OCI-LY1 (cell line): ENCODE measurements around the gene DNAH17.

ENCODE experiments used
- H2AFZ ChIP-seq: fragments of 200-600 bp; sonication (generic), shearing (Covaris generic); 2 replicates; pipeline ENCODE4 v1.6.0; 2014; ENCODE audit warnings: antibody characterized with exemption, mild to moderate bottlenecking, low read length
- H3F3A ChIP-seq: fragments of 200-600 bp; sonication (generic), shearing (Covaris generic); 2 replicates; pipeline ENCODE4 v1.6.0; 2014; ENCODE audit warnings: mild to moderate bottlenecking, antibody characterized with exemption, low read length, moderate library complexity; ENCODE audit not compliant: insufficient read depth
- H3K27ac ChIP-seq: fragments of 200-600 bp; sonication (generic); 2 replicates; pipeline ENCODE4 v1.5.1; 2014; ENCODE audit warnings: low read length, mixed run types, mild to moderate bottlenecking, low read depth; ENCODE audit not compliant: poor library complexity, severe bottlenecking
- H3K27me3 ChIP-seq: fragments of 200-600 bp; sonication (generic); 2 replicates; pipeline ENCODE4 v1.6.0; 2014; ENCODE audit warnings: antibody characterized with exemption, mild to moderate bottlenecking, low read length, moderate library complexity; ENCODE audit not compliant: insufficient read depth
- H3K36me3 ChIP-seq: fragments of 200-600 bp; sonication (generic); 2 replicates; pipeline ENCODE4 v1.6.1; 2014; ENCODE audit warnings: mild to moderate bottlenecking, antibody characterized with exemption, low read length, moderate library complexity, mixed read lengths; ENCODE audit not compliant: insufficient read depth
- H3K4me1 ChIP-seq: fragments of 200-600 bp; sonication (generic); 2 replicates; pipeline ENCODE4 v1.5.1; 2014; ENCODE audit warnings: mild to moderate bottlenecking, low read length, moderate library complexity; ENCODE audit not compliant: insufficient read depth, severe bottlenecking
- H3K4me2 ChIP-seq: fragments of 200-600 bp; sonication (generic), shearing (Covaris generic); 2 replicates; pipeline ENCODE4 v1.6.1; 2014; ENCODE audit warnings: low read length
- H3K4me3 ChIP-seq: fragments of 200-600 bp; sonication (generic); 2 replicates; pipeline ENCODE4 v1.5.1; 2014; ENCODE audit warnings: low read length, low read depth, mild to moderate bottlenecking, mixed read lengths; ENCODE audit not compliant: poor library complexity, severe bottlenecking
- H3K79me2 ChIP-seq: fragments of 200-600 bp; shearing (Covaris generic); 2 replicates; pipeline ENCODE4 v1.6.1; 2016; ENCODE audit warnings: mixed run types, low read length, mixed read lengths; ENCODE audit not compliant: insufficient read depth
- H3K9ac ChIP-seq: fragments of 200-600 bp; sonication (generic), shearing (Covaris generic); 2 replicates; pipeline ENCODE4 v1.6.1; 2014; ENCODE audit warnings: mild to moderate bottlenecking, low read length, mixed read lengths
- H3K9me2 ChIP-seq: fragments of 200-600 bp; sonication (generic), shearing (Covaris generic); 2 replicates; pipeline ENCODE4 v1.6.1; 2014; ENCODE audit warnings: low read depth, mild to moderate bottlenecking, low read length, mixed read lengths
- H3K9me3 ChIP-seq: fragments of 200-600 bp; shearing (Covaris generic); 2 replicates; pipeline ENCODE4 v1.6.1; 2014; ENCODE audit warnings: low read length, mixed read lengths
- H4K20me1 ChIP-seq: fragments of 200-600 bp; sonication (generic), shearing (Covaris generic); 2 replicates; pipeline ENCODE4 v1.6.0; 2016; ENCODE audit warnings: mild to moderate bottlenecking, low read length; ENCODE audit not compliant: insufficient read depth
- EZH2 ChIP-seq: fragments of 200-600 bp; sonication (generic), shearing (Covaris generic); IDR thresholded peaks from 2 replicates; pipeline ENCODE4 v1.8.0; 2017; ENCODE audit warnings: borderline replicate concordance, mixed run types, mild to moderate bottlenecking, antibody characterized with exemption, low read length, moderate library complexity, mixed read lengths
- TF ChIP-seq, protein P1 (sequence below): fragments of 200-600 bp; sonication (generic), shearing (Covaris generic); IDR thresholded peaks from 2 replicates; pipeline ENCODE4 v1.5.1; 2017; ENCODE audit warnings: mild to moderate bottlenecking, antibody characterized with exemption, low read length, moderate library complexity, mixed read lengths

Gene DNAH17

DNA sequence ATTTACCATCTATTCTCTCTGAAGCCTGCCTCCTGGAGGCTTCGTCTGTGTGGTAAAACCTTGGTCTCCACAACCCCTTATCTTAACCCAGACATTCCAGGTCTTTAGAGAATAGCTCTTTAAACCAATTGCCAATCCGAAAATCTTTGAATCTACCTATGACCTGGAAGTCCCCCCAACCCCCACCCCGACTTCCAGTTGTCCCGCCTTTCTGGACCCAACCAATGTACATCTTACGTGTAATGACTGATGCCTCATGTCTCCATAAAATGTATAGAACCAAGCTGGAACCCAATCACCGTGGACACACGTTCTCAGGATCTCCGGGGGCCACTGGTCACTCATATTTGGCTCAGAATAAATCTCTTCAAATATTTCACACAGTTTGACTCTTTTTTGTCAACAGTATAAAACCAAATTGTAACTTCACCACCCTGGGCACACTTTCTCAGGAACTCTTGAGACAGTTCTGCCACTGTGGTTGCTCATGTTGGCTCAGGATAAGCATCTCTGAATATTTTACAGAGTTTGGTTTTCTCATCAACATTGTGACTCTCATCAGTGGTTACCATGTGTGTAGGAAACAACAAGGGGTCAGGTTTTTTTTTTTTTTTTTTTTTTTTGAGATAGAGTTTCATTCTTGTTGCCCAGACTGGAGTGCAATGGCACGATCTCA, 18.1 kb upstream of the DNAH17 start:
- H3K4me2 ChIP-seq, result no peak overlapping the region

DNA sequence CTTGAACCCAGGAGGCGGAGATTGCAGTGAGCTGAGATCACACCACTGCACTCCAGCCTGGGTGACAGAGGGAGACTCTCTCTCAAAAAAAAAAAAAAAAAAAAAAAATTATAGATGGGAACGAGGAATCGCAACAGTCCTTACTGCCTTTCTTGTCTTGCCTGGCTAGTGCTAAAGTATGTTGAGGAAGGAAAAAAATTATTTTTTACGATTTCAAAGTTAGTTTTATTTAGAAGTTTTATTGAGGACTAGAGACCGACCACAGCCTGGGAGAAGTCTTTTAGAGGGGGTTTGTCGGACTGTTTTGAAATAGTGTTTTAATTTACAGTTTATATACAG, 15.8 kb upstream of the DNAH17 start:
- no peak for TF ChIP-seq EZH2
- TF ChIP-seq, protein P1, sequence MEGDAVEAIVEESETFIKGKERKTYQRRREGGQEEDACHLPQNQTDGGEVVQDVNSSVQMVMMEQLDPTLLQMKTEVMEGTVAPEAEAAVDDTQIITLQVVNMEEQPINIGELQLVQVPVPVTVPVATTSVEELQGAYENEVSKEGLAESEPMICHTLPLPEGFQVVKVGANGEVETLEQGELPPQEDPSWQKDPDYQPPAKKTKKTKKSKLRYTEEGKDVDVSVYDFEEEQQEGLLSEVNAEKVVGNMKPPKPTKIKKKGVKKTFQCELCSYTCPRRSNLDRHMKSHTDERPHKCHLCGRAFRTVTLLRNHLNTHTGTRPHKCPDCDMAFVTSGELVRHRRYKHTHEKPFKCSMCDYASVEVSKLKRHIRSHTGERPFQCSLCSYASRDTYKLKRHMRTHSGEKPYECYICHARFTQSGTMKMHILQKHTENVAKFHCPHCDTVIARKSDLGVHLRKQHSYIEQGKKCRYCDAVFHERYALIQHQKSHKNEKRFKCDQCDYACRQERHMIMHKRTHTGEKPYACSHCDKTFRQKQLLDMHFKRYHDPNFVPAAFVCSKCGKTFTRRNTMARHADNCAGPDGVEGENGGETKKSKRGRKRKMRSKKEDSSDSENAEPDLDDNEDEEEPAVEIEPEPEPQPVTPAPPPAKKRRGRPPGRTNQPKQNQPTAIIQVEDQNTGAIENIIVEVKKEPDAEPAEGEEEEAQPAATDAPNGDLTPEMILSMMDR, result no peak
- Histone ChIP-seq H3K27ac (no peak overlapping the region), H2AFZ (no peak overlapping the region), H3K27me3 (no peaks in the 10 kb centered on the region; the same call in 1 of the 2 replicates), H3K9me2 (no peaks in the 10 kb centered on the region), H3F3A (no peaks in the 10 kb centered on the region), H3K9me3 (no peaks in the 10 kb centered on the region), H3K36me3 (no peaks in the 10 kb centered on the region), H4K20me1 (no peaks in the 10 kb centered on the region), H3K9ac (no peak overlapping the region), H3K4me1 (no peaks in the 10 kb centered on the region), H3K4me2 (no peak overlapping the region), H3K4me3 (no peak overlapping the region), H3K79me2 (no peaks in the 10 kb centered on the region)

More for the DNA sequence above, 18.1 kb upstream of the DNAH17 start:
- Histone ChIP-seq H3K36me3 (no peaks in the 10 kb centered on the region), H3K27ac (no peak overlapping the region), H3K9me2 (no peaks in the 10 kb centered on the region), H3K9ac (no peak overlapping the region), H3K4me1 (no peaks in the 10 kb centered on the region), H3K27me3 (no peaks in the 10 kb centered on the region; the same call in 1 of the 2 replicates), H3K4me3 (no peak overlapping the region), H2AFZ (no peak overlapping the region), H4K20me1 (no peaks in the 10 kb centered on the region), H3K9me3 (no peaks in the 10 kb centered on the region), H3K79me2 (no peaks in the 10 kb centered on the region), H3F3A (no peaks in the 10 kb centered on the region)
- TF ChIP-seq EZH2, result no peak
- TF ChIP-seq, protein P1, result no peak

DNA sequence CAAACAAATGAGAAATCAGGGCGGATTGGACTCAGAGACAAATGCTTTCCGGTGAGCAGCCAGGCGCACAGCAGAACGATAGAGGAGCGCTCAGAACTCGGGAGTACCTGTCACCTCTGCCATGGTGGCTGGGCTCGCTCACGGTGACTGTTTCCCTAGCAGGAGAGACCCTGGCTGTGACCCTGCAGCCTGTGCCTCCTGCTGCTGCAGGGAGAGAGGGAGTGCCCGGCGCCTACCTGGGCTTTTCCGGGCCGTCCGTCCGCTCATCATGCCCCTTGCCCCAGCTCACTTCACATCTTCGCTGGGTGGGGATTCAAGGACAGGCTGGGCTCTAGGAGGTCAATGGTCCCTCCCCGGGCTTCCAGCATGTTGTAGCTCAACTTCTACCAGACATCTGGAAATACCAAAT, 14.1 kb upstream of the DNAH17 start:
- Histone ChIP-seq H3K27ac (no peak overlapping the region), H3K27me3 (no peaks in the 10 kb centered on the region; the same call in 1 of the 2 replicates), H4K20me1 (no peaks in the 10 kb centered on the region), H3K79me2 (no peaks in the 10 kb centered on the region), H3K4me1 (no peaks in the 10 kb centered on the region), H3K36me3 (no peaks in the 10 kb centered on the region), H3K9ac (no peak overlapping the region), H3K9me3 (no peaks in the 10 kb centered on the region), H3K4me3 (no peak overlapping the region), H3F3A (no peaks in the 10 kb centered on the region), H3K9me2 (no peaks in the 10 kb centered on the region), H3K4me2 (no peak overlapping the region), H2AFZ (no peak overlapping the region)
- TF ChIP-seq, protein P1, result no peak
- no peak for TF ChIP-seq EZH2
